ENCODE data around the gene SCUBE3. TPM values are rescaled to one million over a fixed set of nuclear protein-coding genes. Genes with fewer than 3 reads are reported as not detected.

The SCUBE3 gene
- total RNA-seq, 2 donors from 2014 or later = 0.33 TPM; not detected in 1

DNA sequence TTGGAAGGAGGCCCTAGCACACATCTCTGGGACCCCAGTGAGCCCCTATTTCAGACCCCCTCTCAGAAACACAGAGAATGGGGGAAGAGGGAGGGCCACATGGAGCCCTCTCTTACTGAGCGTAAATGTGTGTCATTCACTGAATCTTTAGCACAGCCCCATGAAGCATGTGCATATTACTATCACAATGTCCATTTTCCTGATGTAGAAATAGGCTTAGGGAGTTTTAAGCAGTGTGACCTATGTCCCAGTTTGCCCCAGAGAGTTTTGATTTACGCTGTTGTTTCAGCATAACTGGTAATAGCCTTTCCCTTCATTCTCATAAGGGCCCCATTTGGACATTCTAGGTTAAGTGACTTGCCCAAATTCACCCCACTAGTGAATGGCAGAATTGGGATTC lies 47.6 kb upstream of the SCUBE3 start:
- DNase-seq (no peak), ATAC-seq (no peak)
- no peaks in the 10 kb centered on the region for H3K9me3 ChIP-seq
- H3K27me3 ChIP-seq = no peaks in the 10 kb centered on the region
- no peaks in the 10 kb centered on the region for H3K36me3 ChIP-seq (replicated peaks in 1 of 2; ENCODE audit: insufficient read depth in 1 of 2, low read depth in 2 of 2)
- peak overlapping the region; percentile 20 to 77 (median 58) for H3K27ac ChIP-seq
- intact Hi-C loops (cut with DNase I) = no loop called here
- H3K4me1 ChIP-seq = peaks cover 23% of the 10 kb centered on the region
- H3K4me3 ChIP-seq = no peak overlapping the region
- TF ChIP-seq POLR2A (IDR thresholded peaks at IDR 0.05) = no peak
- TF ChIP-seq, protein P1, sequence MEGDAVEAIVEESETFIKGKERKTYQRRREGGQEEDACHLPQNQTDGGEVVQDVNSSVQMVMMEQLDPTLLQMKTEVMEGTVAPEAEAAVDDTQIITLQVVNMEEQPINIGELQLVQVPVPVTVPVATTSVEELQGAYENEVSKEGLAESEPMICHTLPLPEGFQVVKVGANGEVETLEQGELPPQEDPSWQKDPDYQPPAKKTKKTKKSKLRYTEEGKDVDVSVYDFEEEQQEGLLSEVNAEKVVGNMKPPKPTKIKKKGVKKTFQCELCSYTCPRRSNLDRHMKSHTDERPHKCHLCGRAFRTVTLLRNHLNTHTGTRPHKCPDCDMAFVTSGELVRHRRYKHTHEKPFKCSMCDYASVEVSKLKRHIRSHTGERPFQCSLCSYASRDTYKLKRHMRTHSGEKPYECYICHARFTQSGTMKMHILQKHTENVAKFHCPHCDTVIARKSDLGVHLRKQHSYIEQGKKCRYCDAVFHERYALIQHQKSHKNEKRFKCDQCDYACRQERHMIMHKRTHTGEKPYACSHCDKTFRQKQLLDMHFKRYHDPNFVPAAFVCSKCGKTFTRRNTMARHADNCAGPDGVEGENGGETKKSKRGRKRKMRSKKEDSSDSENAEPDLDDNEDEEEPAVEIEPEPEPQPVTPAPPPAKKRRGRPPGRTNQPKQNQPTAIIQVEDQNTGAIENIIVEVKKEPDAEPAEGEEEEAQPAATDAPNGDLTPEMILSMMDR (IDR thresholded peaks at IDR 0.05) = no peak
- 92 to 100% methylated on average over 2 of the region's 2 CpGs for WGBS, 2 donors

DNA sequence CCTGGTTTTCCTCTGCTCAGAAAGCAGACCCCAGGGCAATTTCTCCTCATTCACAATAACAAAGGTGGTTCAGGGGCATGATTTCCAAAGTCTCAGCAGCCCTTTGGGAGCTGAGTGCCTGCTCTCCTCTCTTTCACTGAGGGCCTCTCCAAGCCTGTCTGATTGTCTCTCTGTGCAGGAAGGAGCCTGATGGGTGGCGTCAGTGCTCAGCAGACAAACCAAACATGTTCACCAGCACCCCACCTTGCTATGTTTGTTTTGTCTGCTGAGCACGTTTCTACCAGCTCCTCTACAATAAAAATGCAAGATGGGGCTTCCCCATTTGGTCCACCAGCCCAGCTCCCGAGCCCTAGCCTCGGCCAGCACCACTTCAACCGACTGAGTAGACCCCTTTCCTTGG lies 47.2 kb upstream of the SCUBE3 start:
- WGBS, 2 donors = 79 to 86% methylated on average over 5 of the region's 5 CpGs
- H3K9me3 ChIP-seq = no peaks in the 10 kb centered on the region
- H3K4me1 ChIP-seq = peaks cover 23% of the 10 kb centered on the region
- DNase-seq (no peak), ATAC-seq (no peak)
- TF ChIP-seq, protein P1 (IDR thresholded peaks at IDR 0.05) = no peak
- TF ChIP-seq POLR2A (IDR thresholded peaks at IDR 0.05) = no peak
- no peaks in the 10 kb centered on the region for H3K36me3 ChIP-seq (replicated peaks in 1 of 2; ENCODE audit: insufficient read depth in 1 of 2, low read depth in 2 of 2)
- H3K27ac ChIP-seq = peak overlapping the region in 2 of 4 donors; percentile 59 to 77
- H3K27me3 ChIP-seq = no peaks in the 10 kb centered on the region
- intact Hi-C loops (cut with DNase I) = no loop called here
- H3K4me3 ChIP-seq = no peak overlapping the region

- Histone ChIP-seq H3K4me1 (peaks cover 16% of the 10 kb centered on the region), H3K36me3 (replicated peaks in 1 of 2; ENCODE audit: insufficient read depth in 1 of 2, low read depth in 2 of 2) (no peaks in the 10 kb centered on the region), H3K27me3 (no peaks in the 10 kb centered on the region), H3K9me3 (no peaks in the 10 kb centered on the region), H3K4me3 (no peak overlapping the region), H3K27ac (no peak overlapping the region)
- intact Hi-C loops (cut with DNase I) = no loop called here
- ATAC-seq = no peak
- no peak for TF ChIP-seq POLR2A (IDR thresholded peaks at IDR 0.05)
- TF ChIP-seq, protein P1 (IDR thresholded peaks at IDR 0.05) = no peak
- no peak for DNase-seq
These were observed 46.3 kb upstream of the SCUBE3 start for GRCh38 chr6:35167505-35167904.

DNA sequence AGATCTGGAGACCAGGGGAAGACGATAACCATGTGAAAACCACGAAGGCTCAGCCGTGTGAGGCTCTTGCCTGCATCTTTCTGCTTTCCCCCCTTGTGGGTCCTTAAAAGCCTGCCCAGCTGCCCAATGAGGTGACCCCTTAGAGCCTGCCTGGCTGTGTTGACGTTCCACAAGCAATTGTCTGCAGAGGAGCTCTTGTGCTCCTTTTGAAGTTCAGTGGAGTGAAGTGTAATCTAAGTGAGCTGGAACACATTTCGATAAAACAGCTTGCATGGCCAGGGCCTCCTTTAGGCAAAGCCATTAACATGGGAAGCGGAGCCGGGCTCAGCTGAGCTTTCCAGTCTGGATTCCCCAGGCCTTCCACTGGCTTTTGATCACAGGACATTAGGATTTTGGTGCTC lies 45.3 kb upstream of the SCUBE3 start:
- Histone ChIP-seq H3K36me3 (replicated peaks in 1 of 2; ENCODE audit: insufficient read depth in 1 of 2, low read depth in 2 of 2) (no peaks in the 10 kb centered on the region), H3K27ac (no peak overlapping the region), H3K4me3 (no peak overlapping the region), H3K27me3 (no peaks in the 10 kb centered on the region), H3K4me1 (peaks cover 15% of the 10 kb centered on the region), H3K9me3 (no peaks in the 10 kb centered on the region)
- ATAC-seq (no peak), DNase-seq (no peak)
- TF ChIP-seq, protein P1 (IDR thresholded peaks at IDR 0.05) = no peak
- TF ChIP-seq POLR2A (IDR thresholded peaks at IDR 0.05) = no peak
- WGBS, 2 donors = 90 to 93% methylated on average over 7 of the region's 7 CpGs
- intact Hi-C loops (cut with DNase I) = no loop called here

GRCh38 chr6:35170166-35170565 lies 43.6 kb upstream of the SCUBE3 start:
- Histone ChIP-seq H3K9me3 (no peaks in the 10 kb centered on the region), H3K4me1 (peaks cover 15% of the 10 kb centered on the region), H3K27me3 (no peaks in the 10 kb centered on the region), H3K4me3 (no peak overlapping the region), H3K27ac (no peak overlapping the region), H3K36me3 (replicated peaks in 1 of 2; ENCODE audit: insufficient read depth in 1 of 2, low read depth in 2 of 2) (no peaks in the 10 kb centered on the region)
- DNase-seq (no peak), ATAC-seq (no peak)
- TF ChIP-seq POLR2A (IDR thresholded peaks at IDR 0.05) = no peak
- TF ChIP-seq, protein P1 (IDR thresholded peaks at IDR 0.05) = no peak
- WGBS, 2 donors = 69 to 82% methylated on average over 1 of the region's 1 CpG
- intact Hi-C loops (cut with DNase I) = no loop called here

Measured in body of pancreas (tissue), 4 donors.